Cardiac fibroblast (primary cell): ENCODE measurements around the gene BCL6.

Source experiments
- DNase-seq, 2 donors: peaks; one replicate each; pipeline versions ENCODE4 v3.0.0 to v3.0.0-alpha.2; 2010; ENCODE audit warnings: low read depth in 2 of 2
- H3K4me3 ChIP-seq, 2 donors: replicated peaks in 1 of 2; 1 replicate in 1 of 2; 2 replicates in 1 of 2; pipeline ENCODE4 v1.5.1; 2011; ENCODE audit warnings: low read depth in 2 of 2, low read length in 2 of 2, mild to moderate bottlenecking in 2 of 2, moderate library complexity in 1 of 2
- TF ChIP-seq, protein P1 (sequence below): IDR thresholded peaks from one replicate; pipeline ENCODE4 v1.5.1; 2011; ENCODE audit warnings: low read depth, mild to moderate bottlenecking, low read length, inconsistent platforms

Gene BCL6

DNA sequence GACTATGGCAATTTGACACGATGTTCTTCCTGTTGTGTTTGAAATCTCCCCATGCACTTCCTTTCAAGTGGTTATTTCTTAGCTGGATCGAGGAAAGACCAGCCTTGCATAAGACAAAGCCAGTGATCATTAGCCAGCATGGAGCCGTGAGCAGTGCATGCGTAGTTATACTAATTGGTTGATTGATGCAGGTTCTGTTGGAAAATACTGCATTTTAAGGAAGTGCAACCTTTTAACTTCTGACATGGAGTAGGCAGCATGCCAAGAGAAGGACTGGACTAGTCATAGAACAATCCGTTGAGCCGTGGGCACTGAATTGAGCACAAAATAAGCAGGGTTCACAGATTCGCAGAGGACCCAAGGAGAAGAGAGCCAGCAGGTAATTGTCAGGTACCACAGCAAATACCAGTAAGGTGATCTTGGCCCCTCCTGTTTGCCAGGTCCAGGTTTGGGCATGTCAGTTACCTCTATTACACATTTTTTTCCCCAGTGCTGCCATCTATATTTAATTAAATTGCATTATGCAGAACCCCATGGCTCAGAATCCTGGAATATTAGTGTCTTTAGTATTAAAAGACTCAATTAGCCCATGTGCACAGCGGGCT lies 29.0 kb upstream of the BCL6 start:
- DNase-seq, result no peak
- H3K4me3 ChIP-seq, result no peak overlapping the region
- TF ChIP-seq, protein P1, sequence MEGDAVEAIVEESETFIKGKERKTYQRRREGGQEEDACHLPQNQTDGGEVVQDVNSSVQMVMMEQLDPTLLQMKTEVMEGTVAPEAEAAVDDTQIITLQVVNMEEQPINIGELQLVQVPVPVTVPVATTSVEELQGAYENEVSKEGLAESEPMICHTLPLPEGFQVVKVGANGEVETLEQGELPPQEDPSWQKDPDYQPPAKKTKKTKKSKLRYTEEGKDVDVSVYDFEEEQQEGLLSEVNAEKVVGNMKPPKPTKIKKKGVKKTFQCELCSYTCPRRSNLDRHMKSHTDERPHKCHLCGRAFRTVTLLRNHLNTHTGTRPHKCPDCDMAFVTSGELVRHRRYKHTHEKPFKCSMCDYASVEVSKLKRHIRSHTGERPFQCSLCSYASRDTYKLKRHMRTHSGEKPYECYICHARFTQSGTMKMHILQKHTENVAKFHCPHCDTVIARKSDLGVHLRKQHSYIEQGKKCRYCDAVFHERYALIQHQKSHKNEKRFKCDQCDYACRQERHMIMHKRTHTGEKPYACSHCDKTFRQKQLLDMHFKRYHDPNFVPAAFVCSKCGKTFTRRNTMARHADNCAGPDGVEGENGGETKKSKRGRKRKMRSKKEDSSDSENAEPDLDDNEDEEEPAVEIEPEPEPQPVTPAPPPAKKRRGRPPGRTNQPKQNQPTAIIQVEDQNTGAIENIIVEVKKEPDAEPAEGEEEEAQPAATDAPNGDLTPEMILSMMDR, result no peak

DNA sequence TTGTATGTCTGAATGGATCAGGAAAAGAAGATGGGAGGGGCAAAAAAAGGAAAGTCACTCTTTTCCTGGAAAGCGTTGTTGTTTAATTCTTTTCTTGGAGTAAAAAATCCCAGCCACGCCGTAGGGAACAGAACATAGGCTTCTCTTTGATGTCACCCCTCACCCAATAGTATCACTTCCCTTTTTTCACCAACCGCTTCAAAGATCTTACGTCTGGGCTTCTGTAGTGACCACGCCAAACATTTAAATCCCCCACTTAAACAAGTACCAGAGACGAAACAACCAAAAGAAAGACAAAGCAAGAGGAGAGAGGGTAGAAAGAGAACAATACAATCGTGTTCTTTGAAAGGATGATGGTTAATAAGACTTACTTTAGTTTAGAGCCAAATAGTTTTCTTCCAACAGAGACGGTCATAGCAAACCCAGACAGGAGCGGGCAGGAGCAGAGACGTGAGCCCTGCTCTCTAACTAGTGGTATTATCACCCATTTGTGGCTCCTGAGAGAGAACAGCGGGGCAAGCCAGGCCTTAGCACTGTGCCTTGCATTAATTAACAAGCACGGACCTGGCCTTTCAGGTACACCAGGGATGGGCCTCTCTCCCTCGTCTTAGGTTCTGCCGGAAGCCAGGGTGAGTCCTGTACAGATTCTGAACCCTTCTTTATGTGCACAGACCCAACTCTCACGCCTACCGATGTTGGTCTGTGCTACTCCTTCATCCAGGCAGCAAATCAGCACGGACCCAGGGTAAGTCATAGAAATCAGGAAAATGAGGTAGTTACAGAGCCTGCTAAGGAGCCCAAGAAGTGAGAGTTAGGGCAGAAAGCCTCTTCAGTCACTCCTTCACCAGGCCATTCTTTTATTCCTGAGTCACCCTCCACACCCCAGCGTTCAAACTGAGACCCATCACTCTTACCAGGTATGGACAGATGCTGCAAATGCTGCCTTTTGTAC lies 28.2 kb upstream of the BCL6 start:
- H3K4me3 ChIP-seq, result no peak overlapping the region
- TF ChIP-seq, protein P1, result no peak
- DNase-seq, result no peak

DNA sequence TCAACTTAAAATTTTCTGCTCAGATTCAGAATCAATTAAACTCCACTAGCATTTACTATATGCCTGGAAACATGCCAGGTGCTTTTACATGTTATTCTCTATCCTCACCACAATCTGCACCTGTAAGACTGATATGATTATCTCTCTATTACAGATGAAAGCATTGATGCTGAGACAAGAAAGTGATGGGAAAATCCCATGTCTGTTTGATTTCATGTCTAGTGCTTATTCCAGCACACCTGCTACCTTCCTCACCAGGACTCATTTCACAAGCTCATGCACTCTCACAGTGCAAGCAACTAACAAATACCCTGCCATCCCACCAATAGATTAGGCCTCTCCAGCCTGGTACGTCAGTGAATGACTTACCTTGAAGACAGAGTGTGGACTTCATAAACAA lies 25.0 kb upstream of the BCL6 start:
- no peak overlapping the region for H3K4me3 ChIP-seq
- no peak for DNase-seq
- TF ChIP-seq, protein P1, result no peak

DNA sequence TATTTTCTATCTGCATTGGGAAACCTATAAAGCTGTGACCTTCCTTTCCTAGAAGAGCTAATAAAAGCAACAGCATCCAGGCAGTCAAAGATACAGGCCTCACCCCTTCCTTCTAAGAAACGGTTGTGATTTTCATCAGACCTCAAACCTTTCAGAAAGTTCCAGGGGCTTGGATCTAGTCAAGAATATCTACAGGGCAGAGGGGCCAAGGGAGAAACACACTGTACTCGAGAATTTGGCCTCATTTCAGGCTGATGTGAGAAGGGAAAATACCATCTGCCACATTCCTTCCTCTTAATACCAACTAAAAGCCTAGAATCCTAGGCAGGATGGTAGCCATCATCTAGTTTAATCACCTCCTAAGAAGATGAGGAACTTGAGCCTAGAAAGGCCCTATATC lies 24.5 kb upstream of the BCL6 start:
- no peak for DNase-seq
- H3K4me3 ChIP-seq, result no peak overlapping the region
- TF ChIP-seq, protein P1, result no peak

DNA sequence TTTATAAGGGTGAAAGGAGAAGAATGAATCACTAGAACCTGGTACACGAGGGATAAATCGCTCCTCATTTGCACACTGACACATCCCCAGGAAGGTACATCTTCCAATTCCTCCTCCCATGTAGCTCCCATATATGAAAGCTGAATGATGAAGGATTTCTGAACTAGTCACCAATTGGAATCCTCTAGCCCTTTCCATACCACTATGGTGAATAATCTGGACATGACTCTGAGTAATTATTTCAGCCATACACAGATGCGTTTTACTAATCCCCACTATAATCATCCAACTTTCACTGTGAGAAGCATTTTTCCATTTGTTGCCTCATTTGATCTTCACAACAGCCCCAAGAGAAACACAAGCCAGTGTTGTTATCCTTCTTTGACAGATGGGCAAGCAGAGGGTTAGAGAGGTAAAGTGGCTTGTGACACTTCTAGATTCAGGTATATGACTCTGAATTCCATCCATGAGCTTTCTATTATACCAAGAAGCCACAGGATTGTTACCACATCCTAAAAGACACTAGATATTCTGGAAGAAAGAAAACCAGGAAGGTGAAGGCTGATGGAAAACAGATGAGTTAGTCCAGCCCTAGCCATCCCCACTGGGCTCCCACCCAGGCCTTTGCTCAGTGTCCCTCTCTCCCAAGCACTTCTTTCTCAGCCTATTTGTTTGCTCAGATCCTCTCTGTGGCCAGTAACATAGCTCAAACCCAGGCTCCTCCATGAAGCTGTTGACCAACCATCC lies 22.2 kb upstream of the BCL6 start:
- peak; percentile 33 to 85 for DNase-seq
- H3K4me3 ChIP-seq, result no peak overlapping the region
- TF ChIP-seq, protein P1, result no peak

DNA sequence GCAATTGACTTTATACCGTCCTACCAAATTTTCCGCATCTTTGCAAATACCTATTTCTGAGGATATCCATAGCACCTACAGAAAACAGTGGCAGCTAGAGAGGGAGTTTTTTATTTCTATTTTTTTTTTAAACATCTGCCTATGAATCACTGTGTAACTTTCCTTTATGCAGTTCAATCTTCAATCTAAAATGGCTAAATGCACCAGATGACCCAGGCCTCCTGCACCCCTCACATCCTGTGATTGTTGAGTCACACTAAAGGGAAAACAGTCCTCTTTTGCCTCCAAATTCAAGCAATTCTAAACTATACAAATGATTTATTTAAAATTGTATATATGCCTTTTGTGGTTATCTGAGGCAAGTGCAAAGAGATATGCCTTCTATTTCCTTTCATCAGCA lies 20.1 kb upstream of the BCL6 start:
- no peak overlapping the region for H3K4me3 ChIP-seq
- peak in 1 of 2 donors; percentile 54 for DNase-seq
- TF ChIP-seq, protein P1, result no peak
